HepG2 (cell line): ENCODE results near the gene HPDL. TPM values are rescaled to one million over a fixed set of nuclear protein-coding genes. Genes with fewer than 3 reads are reported as not detected.

Source experiments
- ARID3A ChIP-seq: IDR thresholded peaks from 2 replicates; pipeline ENCODE4 v1.6.1; 2012; ENCODE audit warnings: low read depth, low read length, improper control_type of control experiment
- BCLAF1 ChIP-seq: fragments of 450-650 bp; IDR thresholded peaks from 2 replicates; pipeline ENCODE4 v1.6.1; 2017; ENCODE audit warnings: mild to moderate bottlenecking
- CCAR2 ChIP-seq: fragments of 200-400 bp; formaldehyde crosslinking; optimal IDR thresholded peaks from 2 replicates; pipeline ENCODE3; 2018; ENCODE audit warnings: low read depth, mild to moderate bottlenecking, low read length, moderate library complexity
- CHCHD3 ChIP-seq: sonication (generic); formaldehyde crosslinking; IDR thresholded peaks from 2 replicates; pipeline ENCODE4 v1.8.0; 2022; ENCODE audit warnings: mild to moderate bottlenecking, missing genetic modification reagents, moderate library complexity
- FUBP1 ChIP-seq: sonication (generic); formaldehyde crosslinking; IDR thresholded peaks from 2 replicates; pipeline ENCODE4 v1.5.1; 2020; ENCODE audit warnings: missing genetic modification reagents, mild to moderate bottlenecking, borderline replicate concordance
- HOMEZ ChIP-seq: IDR thresholded peaks from 2 replicates; pipeline ENCODE4 v1.6.1; 2016; ENCODE audit warnings: low read depth
- NCOR1 ChIP-seq: fragments of 200-600 bp; sonication (generic); IDR thresholded peaks from 2 replicates; pipeline ENCODE4 v1.7.0; 2017; ENCODE audit warnings: antibody characterized with exemption, low read length, borderline replicate concordance
- NFIB ChIP-seq: sonication (generic); formaldehyde crosslinking; IDR thresholded peaks from 2 replicates; pipeline ENCODE4 v1.9.0; 2021; ENCODE audit warnings: missing genetic modification reagents, mild to moderate bottlenecking, borderline replicate concordance
- NPAS2 ChIP-seq: sonication (generic); formaldehyde crosslinking; IDR thresholded peaks from 2 replicates; pipeline ENCODE4 v1.8.0; 2022; ENCODE audit warnings: mild to moderate bottlenecking, missing genetic modification reagents, borderline replicate concordance
- PCBP1 ChIP-seq: fragments of 200-400 bp; formaldehyde crosslinking; IDR thresholded peaks from 2 replicates; pipeline ENCODE4 v1.6.1; 2017; ENCODE audit warnings: mild to moderate bottlenecking, low read depth, low read length, borderline replicate concordance
- RFX3 ChIP-seq: IDR thresholded peaks from 2 replicates; pipeline ENCODE4 v1.6.1; 2016; ENCODE audit warnings: missing biosample characterization, missing genetic modification reagents
- SRF ChIP-seq: IDR thresholded peaks from 2 replicates; pipeline ENCODE4 v1.6.1; 2011; ENCODE audit warnings: mild to moderate bottlenecking, low read depth, low read length, moderate library complexity
- TBP ChIP-seq: sonication (generic); formaldehyde crosslinking; IDR thresholded peaks from 2 replicates; pipeline ENCODE4 v1.5.0; 2020; ENCODE audit warnings: missing genetic modification reagents
- ZNF317 ChIP-seq: sonication (generic); formaldehyde crosslinking; IDR thresholded peaks from 2 replicates; pipeline ENCODE4 v1.5.0; 2020; ENCODE audit warnings: mild to moderate bottlenecking, missing genetic modification reagents
- ZNF362 ChIP-seq: sonication (generic); formaldehyde crosslinking; IDR thresholded peaks from 2 replicates; pipeline ENCODE4 v1.4.0; 2020; ENCODE audit warnings: missing genetic modification reagents, mild to moderate bottlenecking, borderline replicate concordance
- ZNF780A ChIP-seq: sonication (generic); formaldehyde crosslinking; IDR thresholded peaks from 2 replicates; pipeline ENCODE4 v1.8.0; 2022; ENCODE audit warnings: mild to moderate bottlenecking, missing genetic modification reagents, moderate library complexity
- ZNF792 ChIP-seq: IDR thresholded peaks from 2 replicates; pipeline ENCODE4 v1.6.1; 2016
- ZNF841 ChIP-seq: sonication (generic); formaldehyde crosslinking; IDR thresholded peaks from 2 replicates; pipeline ENCODE4 v1.8.1; 2023; ENCODE audit warnings: missing genetic modification reagents, borderline replicate concordance
- ZSCAN22 ChIP-seq: sonication (generic); formaldehyde crosslinking; IDR thresholded peaks from 2 replicates; pipeline ENCODE4 v1.4.0; 2020; ENCODE audit warnings: mild to moderate bottlenecking, missing genetic modification reagents
- ZSCAN31 ChIP-seq: sonication (generic); formaldehyde crosslinking; IDR thresholded peaks from 2 replicates; pipeline ENCODE4 v1.5.0; 2020; ENCODE audit warnings: low read depth, mild to moderate bottlenecking, missing genetic modification reagents
- polyA plus RNA-seq, 8 experiments: library from polyadenylated mRNA; depleted of rRNA in 3 of 8; stranded (reverse) in 7 of 8; unstranded in 1 of 8; fragments of >200 nt; fragmentation: Illumina TruSeq in 4 of 8; extraction: Trizol in 4 of 8; gene quantifications; 2 replicates each; pipeline versions ENCODE4 v1.2.1 to v1.2.3, GENCODE V29; 2011 to 2016; ENCODE audit warnings: low read depth in 4 of 8, missing spikeins in 1 of 8, mixed read lengths in 1 of 8; ENCODE audit not compliant: insufficient read depth in 1 of 8
- total RNA-seq, 5 experiments: library from RNA; depleted of rRNA; stranded (reverse); fragments of >200 nt; fragmentation: Illumina TruSeq; extraction: Trizol; gene quantifications; 2 replicates each; pipeline ENCODE4 v1.2.3, GENCODE V29; 2016; ENCODE audit warnings: low read depth in 1 of 5

HPDL gene
- total and polyA plus RNA-seq, 2 of the 13 experiments (the other 11 are each of a cell fraction or from before 2014, with no cell fraction given), result not detected

- no peak for TF ChIP-seq BCLAF1
- TF ChIP-seq ZSCAN31 (CRISPR knock-in tag), result peak; percentile 61
- TF ChIP-seq ARID3A, result 0 out of 2 replicates have a peak, but pooled peaks have one; percentile 29
- no peak for TF ChIP-seq ZSCAN22 (CRISPR knock-in tag)
- TF ChIP-seq NFIB (CRISPR knock-in tag), result no peak
- TF ChIP-seq HOMEZ (CRISPR knock-in tag), result no peak
- TF ChIP-seq ZNF362 (CRISPR knock-in tag), result peak; percentile 23; the same call in 1 of the 2 replicates
- TF ChIP-seq TBP (CRISPR knock-in tag), result no peak
- TF ChIP-seq CCAR2, result no peak
- TF ChIP-seq ZNF317 (CRISPR knock-in tag), result peak; percentile 71
- no peak for TF ChIP-seq ZNF841 (CRISPR knock-in tag)
- no peak for TF ChIP-seq NPAS2
- TF ChIP-seq ZNF792 (CRISPR knock-in tag), result no peak; the same call in 1 of the 2 replicates
- no peak for TF ChIP-seq ZNF780A (CRISPR knock-in tag)
- TF ChIP-seq SRF, result 0 out of 2 replicates have a peak, but pooled peaks have one; percentile 56
- TF ChIP-seq PCBP1, result peak; percentile 89; the same call in 1 of the 2 replicates
- TF ChIP-seq RFX3 (CRISPR knock-in tag), result no peak
- TF ChIP-seq CHCHD3, result 0 out of 2 replicates have a peak, but pooled peaks have one; percentile 58
- TF ChIP-seq FUBP1 (CRISPR knock-in tag), result no peak
- TF ChIP-seq NCOR1, result no peak
Measured at GRCh38 chr1:45303520-45304310, 23.0 kb upstream of the HPDL start (continued).
